Activated gamma-delta T cell treated with Interleukin-2 at 50 U/mL for 16 hours (primary cell): ENCODE data around the gene POLN.
"Not testable (repeated sequence)": the region's sequence is repeated elsewhere in the genome, so short reads cannot be mapped to it uniquely, and the experiment has no call there.

ENCODE experiments used
- DNase-seq: peaks from one replicate; pipeline ENCODE4 v3.0.0-alpha.2; 2020

POLN gene

GRCh38 chr4:2212831-2213230 is 29.1 kb downstream of the POLN start:
- DNase-seq: no peak

DNA sequence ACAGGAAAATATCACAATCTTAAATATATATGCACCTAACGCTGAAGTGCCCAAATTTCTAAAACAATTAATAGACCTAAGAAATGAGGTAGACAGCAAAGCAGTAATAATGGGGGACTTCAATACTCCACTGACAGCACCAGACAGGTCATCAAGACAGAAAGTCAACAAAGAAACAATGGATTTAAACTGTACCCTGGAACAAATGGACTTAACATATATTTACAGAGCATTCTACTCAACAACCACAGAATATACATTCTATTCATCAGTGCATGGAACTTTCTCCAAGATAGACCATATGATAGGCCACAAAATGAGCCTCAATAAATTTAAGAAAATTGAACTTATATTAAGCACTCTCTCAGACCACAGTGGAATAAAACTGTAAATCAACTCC is 39.1 kb downstream of the POLN start:
- DNase-seq: not testable (repeated sequence)

- DNase-seq: no peak
These were observed 47.4 kb downstream of the POLN start for GRCh38 chr4:2194496-2194895.

DNA sequence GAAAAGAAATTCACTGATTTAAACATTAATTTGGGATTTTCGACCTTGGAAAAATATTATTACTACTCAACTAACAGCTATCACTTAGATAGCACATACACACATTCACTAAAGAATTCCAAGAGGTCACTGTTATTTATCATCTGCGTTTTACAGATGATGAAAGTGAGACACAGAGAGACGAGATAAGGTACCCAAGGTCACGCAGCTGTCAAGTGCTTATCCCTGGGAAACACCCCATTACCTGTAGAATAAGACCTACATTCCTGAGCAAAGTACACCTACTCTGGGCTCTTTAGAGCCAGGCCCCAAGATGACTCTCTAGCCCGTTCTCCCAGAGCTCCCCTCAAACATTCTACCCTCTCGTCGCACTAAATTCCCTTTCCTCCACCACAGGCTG is 48.6 kb downstream of the POLN start:
- DNase-seq: no peak

DNA sequence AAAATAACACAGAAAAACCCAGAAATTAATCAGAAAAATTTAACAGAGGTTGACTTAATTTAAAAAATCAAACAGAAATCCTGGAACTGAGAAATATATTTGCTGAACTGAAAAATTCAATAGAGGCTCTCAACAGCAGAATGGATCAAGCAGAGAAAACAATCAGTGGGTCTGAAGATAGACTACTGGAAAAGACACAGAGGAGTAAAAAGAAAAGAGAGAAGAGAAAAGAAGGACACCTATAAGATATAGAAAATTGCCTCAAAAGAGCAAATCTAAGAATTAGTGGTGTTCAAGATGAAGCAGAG is 55.1 kb downstream of the POLN start:
- DNase-seq: no peak

DNA sequence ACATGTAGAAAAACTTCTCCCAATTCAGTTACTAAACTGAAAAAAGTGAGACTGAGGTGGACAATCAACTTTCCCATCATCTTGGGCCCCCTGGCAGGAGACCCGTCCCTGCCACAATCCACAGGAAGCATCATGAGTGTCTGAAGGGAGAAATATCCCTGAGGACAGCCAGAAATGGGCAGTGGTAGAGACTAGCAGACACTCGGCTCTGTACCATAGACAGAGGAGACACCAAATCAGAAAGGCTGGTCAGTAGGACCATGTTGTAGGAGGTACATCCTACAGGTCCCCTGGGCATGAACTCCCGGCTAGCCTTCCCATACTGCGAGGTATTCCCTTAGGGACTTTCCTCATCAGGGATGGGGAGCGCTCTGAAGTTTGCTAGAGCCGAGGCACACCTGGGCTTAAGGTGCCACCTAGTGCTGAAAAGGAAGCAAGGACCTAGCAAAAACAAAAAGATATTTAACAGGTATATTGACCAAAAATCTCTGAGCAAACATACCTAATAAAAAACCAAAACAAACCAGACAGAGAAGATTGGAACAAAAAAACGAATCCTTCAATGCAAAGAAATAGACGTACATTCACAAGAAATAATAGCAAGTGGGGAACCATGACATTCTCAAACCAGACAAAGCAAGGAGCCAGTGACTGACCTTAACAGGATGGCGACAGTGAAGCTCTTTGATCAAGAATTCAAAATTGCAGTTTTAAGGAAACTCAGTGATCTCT is 55.6 kb downstream of the POLN start:
- DNase-seq: no peak

GRCh38 chr4:2183394-2183793 is 58.5 kb downstream of the POLN start:
- DNase-seq: no peak

GRCh38 chr4:2182994-2183393 is 58.9 kb downstream of the POLN start:
- no peak for DNase-seq

- no peak for DNase-seq
These were observed 61.5 kb downstream of the POLN start for GRCh38 chr4:2180410-2180809.

DNA sequence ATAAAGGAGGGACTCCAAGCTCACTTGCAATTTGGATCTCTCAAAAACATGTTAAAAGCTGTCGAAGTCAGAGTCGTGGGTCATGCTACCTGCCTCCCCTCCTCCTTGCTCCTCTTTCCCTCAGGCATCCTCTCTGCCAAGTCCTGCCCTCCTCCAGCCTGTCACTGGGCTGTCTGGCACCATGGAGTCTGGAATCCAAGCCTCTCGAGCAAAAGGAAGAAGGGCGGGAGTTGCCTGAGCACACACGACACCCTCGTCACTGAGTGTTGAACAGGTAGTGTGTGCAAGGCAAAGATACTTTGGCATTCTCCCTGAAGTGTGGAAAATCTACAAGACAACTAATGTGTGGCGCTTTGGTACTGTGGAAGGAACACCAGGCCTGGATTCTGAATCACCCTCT is 62.2 kb downstream of the POLN start:
- DNase-seq: no peak

- DNase-seq: no peak
These were observed 62.9 kb downstream of the POLN start for GRCh38 chr4:2178986-2179385.

GRCh38 chr4:2177443-2178093 is 64.4 kb downstream of the POLN start:
- no peak for DNase-seq

DNA sequence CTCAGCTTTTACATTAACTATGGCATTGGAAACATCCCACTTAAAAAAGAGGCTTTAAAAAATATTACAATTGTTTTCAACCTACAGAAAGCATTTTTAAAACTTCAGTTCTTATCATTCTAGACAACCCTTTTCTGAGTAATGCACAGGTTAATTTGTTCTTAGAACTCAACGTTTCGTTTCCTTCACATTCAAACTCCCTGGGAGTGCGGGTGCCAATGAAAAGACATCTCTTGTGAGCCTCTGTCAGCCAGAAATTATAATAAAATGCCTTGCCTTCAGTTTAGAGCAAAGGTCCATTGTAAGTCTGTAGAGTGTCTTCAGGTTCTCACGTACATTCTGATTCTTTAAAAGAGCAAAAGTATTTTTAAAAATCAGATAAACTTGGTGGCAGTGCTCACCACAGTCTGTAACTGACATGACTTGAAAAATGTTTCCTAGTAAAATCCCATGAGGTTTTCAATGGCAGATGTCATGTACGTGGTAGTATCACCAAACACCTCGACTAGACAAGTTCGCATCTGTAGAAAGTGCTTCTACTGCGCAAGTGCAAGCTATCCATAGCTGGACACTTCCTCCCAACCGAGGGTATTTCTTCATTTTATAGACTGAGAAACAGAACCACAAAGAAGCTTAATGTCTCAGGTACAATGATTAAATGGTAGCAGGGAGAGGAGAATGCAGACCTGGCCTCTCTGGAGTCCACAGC is 65.8 kb downstream of the POLN start:
- DNase-seq: no peak

DNA sequence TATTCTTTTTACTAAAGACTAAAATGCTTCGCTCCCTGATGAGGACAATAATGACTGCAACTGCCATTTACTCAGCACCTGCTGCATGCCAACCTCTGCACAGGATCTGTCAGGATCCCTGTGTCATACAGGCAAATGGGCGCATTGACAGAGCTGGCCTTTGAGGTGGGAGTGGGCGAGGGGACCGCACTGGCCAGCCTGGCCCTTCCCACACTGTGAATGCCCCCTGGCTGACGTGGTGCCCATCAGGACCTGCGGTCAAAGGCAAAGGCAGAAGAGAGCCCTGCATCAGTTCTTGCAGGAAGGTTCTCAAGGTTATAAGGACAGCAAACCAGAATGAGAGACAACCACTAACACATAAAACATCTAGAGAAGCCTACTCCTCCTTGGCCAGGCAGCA is 67.9 kb downstream of the POLN start:
- DNase-seq: no peak

DNA sequence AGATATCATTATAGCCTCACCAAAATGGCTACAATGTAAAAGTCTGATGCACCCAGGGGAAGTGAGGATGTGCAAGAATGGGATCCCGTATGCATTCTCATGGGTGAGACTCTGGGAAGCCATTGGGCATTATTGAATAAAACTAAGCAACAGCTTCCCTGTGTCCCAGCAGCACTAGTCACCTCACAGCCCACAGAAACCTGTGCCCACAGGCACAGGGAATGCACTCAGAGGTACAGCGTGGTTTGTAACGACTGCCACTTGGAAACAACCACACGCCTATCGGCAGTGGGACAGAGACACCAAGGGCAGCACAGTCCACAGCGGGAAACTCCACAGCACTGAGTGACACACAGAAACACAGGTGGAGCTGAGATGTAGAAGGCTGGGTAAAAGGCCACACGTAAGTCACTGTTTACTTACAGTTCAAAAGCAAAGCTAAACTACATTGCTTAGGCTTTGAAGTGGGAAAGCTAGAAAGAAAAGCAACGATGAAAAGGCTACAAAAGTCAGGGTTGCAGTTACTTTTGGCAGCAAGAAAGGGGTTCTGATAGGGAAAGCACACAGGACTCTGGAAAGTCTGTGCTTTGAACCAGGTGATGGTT is 69.2 kb downstream of the POLN start:
- peak; percentile 30 for DNase-seq

GRCh38 chr4:2172161-2172560 is 69.8 kb downstream of the POLN start:
- no peak for DNase-seq

DNA sequence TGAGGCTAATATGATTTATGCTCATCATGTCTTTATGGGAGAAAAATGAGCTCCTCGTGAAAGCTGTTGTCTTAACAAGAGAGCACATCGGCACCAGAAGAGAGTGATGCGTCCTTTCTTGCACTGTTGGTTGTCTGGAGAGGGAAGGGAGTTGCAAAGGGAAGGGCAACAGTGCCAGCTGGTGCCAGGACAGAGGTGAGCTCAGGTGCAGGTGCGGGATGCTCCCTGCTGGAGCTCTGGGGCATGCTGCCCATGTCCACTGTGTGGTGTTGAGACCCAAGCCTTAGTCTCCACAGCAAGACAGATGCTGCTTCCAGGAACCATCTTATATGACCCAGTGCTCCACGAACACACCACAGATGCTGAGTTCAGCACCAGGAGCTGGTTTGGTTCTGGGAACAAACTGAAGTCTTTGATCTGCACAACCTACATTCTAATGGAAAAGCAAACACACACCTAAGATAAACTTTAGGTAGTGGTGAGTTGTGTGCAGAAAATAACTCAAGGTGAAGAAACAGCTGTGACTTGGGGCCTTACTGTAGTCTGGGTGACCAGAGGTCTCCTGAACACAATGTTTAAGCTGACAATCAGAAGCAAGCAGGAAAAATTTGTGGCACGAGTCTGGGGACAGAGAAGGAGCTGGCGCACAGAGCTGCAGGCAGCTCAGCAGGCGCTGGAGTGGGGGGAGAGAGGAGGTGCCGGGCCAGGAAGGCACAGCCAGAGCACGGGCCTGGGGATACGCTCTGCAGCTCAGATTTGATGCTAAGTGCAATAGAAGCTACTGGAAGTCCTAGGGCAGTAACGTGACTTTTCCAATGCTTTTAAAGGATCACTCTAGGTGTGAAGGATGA is 73.2 kb downstream of the POLN start:
- DNase-seq: no peak

- no peak for DNase-seq
These were observed 75.7 kb downstream of the POLN start for GRCh38 chr4:2166253-2166652.

GRCh38 chr4:2165391-2165790 is 76.5 kb downstream of the POLN start:
- no peak for DNase-seq

- DNase-seq: no peak
These were observed 78.6 kb downstream of the POLN start for GRCh38 chr4:2163311-2163821.

- not testable (repeated sequence) for DNase-seq
These were observed 80.7 kb downstream of the POLN start for GRCh38 chr4:2161092-2161703.

DNA sequence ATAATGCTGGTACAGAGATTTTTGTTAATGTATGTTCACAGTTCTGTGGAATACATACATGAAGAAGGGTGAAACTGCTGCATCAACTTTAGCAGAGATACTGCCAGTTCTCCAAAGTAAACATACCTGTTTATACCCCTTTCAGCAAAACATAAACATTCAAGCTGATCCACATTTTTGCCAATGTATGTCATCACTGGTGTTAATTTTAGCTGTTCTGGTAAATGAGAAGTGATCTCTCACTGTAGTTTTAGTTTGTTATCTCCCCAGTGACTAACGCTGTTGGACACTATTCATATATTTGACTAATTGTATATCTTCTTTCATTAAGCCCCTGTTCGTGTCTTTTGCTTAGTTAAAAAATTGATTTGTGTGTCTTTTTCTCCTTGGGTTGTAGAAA is 82.0 kb downstream of the POLN start:
- DNase-seq: no peak
